B cell (primary cell): ENCODE measurements around the gene POU5F1. TPM values are rescaled to one million over a fixed set of nuclear protein-coding genes. Genes with fewer than 3 reads are reported as not detected.

ENCODE experiments used
- ATAC-seq: fragments of 200-7000 bp; cut with Tn5 transposase; one replicate; pipeline ENCODE4 v1.10.0; 2021; ENCODE audit warnings: low read depth, mild to moderate bottlenecking, moderate number of reproducible peaks, moderate library complexity
- CTCF ChIA-PET: fragments of 350-600 bp; sonication (Branson Sonifier 250); formaldehyde crosslinking; loops from one replicate; lab custom pipeline; 2021; ENCODE audit warnings: antibody characterized with exemption, inconsistent platforms; lab: Charles Lee
- POLR2A ChIA-PET: fragments of 350-600 bp; sonication (Branson Sonifier 250); formaldehyde crosslinking; loops from one replicate; lab custom pipeline; 2021; ENCODE audit warnings: antibody characterized with exemption; lab: Charles Lee
- DNase-seq: peaks from one replicate; pipeline ENCODE4 v3.0.0; 2013
- H2AFZ ChIP-seq: 2 replicates; pipeline ENCODE4 v1.6.1; 2012; ENCODE audit warnings: mild to moderate bottlenecking, low read depth, low read length; ENCODE audit not compliant: insufficient read depth, poor library complexity, severe bottlenecking
- H3K27ac ChIP-seq, 2 donors: 1 replicate in 1 of 2; 2 replicates in 1 of 2; pipeline ENCODE4 v1.5.1; 2012 to 2013; ENCODE audit warnings: low read length in 2 of 2, mild to moderate bottlenecking in 2 of 2, moderate library complexity in 1 of 2
- H3K27me3 ChIP-seq, 4 experiments: fragments of 200-600 bp in 1 of 4; sonication (generic) in 1 of 4; replicated peaks in 1 of 4; 1 replicate in 2 of 4; 2 replicates in 2 of 4; pipeline versions ENCODE4 v1.6.1 to v1.7.0; 2013 to 2016; ENCODE audit warnings: low read length in 3 of 4, mild to moderate bottlenecking in 2 of 4, mixed read lengths in 1 of 4, moderate library complexity in 1 of 4; ENCODE audit not compliant: insufficient read depth in 4 of 4, control insufficient read depth in 3 of 4; ENCODE audit errors: control extremely low read depth in 1 of 4
- H3K36me3 ChIP-seq, 2 experiments: replicated peaks in 1 of 2; 1 replicate in 1 of 2; 2 replicates in 1 of 2; pipeline versions ENCODE4 v1.6.1 to v1.7.1; 2013; ENCODE audit warnings: low read length in 1 of 2; ENCODE audit not compliant: insufficient read depth in 2 of 2, control insufficient read depth in 1 of 2; ENCODE audit errors: control extremely low read depth in 1 of 2, extremely low read depth in 1 of 2
- H3K4me1 ChIP-seq, 2 donors: fragments of 200-600 bp in 1 of 2; sonication (generic) in 1 of 2; 1 replicate in 1 of 2; 2 replicates in 1 of 2; pipeline versions ENCODE4 v1.5.1 to v1.6.1; 2013 to 2017; ENCODE audit warnings: low read length in 2 of 2; ENCODE audit not compliant: control insufficient read depth in 2 of 2, insufficient read depth in 2 of 2
- H3K4me2 ChIP-seq: replicated peaks from 2 replicates; pipeline ENCODE3; 2012; ENCODE audit warnings: mild to moderate bottlenecking, low read depth, low read length; ENCODE audit not compliant: poor library complexity, severe bottlenecking
- H3K4me3 ChIP-seq, 5 experiments: fragments of 200-600 bp in 1 of 5; sonication (generic) in 1 of 5; 1 replicate in 3 of 5; 2 replicates in 2 of 5; pipeline versions ENCODE4 v1.5.1 to v1.7.0; 2011 to 2016; ENCODE audit warnings: low read length in 4 of 5, mild to moderate bottlenecking in 4 of 5, low read depth in 2 of 5, control low read depth in 1 of 5, moderate library complexity in 1 of 5; ENCODE audit not compliant: insufficient read depth in 1 of 5; ENCODE audit errors: control extremely low read depth in 1 of 5, extremely low read depth in 1 of 5
- H3K79me2 ChIP-seq: fragments of 200-600 bp; sonication (generic); one replicate; pipeline ENCODE4 v1.6.0; 2016; ENCODE audit warnings: low read length; ENCODE audit not compliant: control insufficient read depth, insufficient read depth
- H3K9ac ChIP-seq: fragments of 200-600 bp; sonication (generic); 2 replicates; pipeline ENCODE4 v1.6.1; 2017; ENCODE audit warnings: mild to moderate bottlenecking, low read length, moderate library complexity
- H3K9me3 ChIP-seq, 3 donors: one replicate each; pipeline versions ENCODE4 v1.6.1 to v1.7.1; 2013; ENCODE audit warnings: low read length in 2 of 3; ENCODE audit not compliant: control insufficient read depth in 2 of 3, insufficient read depth in 1 of 3; ENCODE audit errors: control extremely low read depth in 1 of 3
- H4K20me1 ChIP-seq: 2 replicates; pipeline ENCODE4 v1.6.0; 2012; ENCODE audit warnings: mild to moderate bottlenecking, low read length; ENCODE audit not compliant: insufficient read depth, control insufficient read depth, poor library complexity, severe bottlenecking
- H3K27ac Mint-ChIP-seq: one replicate; pipeline ENCODE4 v1.8.0; 2021; ENCODE audit warnings: mixed read lengths
- H3K27me3 Mint-ChIP-seq: one replicate; pipeline ENCODE4 v1.8.0; 2021; ENCODE audit warnings: mixed read lengths
- H3K4me1 Mint-ChIP-seq: one replicate; pipeline ENCODE4 v1.8.0; 2021; ENCODE audit warnings: mixed read lengths
- H3K4me3 Mint-ChIP-seq: one replicate; pipeline ENCODE4 v1.8.0; 2021; ENCODE audit warnings: mixed read lengths
- H3K9me3 Mint-ChIP-seq: one replicate; pipeline ENCODE4 v1.8.0; 2022; ENCODE audit warnings: mixed read lengths; ENCODE audit not compliant: insufficient read depth
- EZH2 ChIP-seq: IDR thresholded peaks from 2 replicates; pipeline ENCODE4 v1.6.1; 2012; ENCODE audit warnings: borderline replicate concordance, low read depth, mild to moderate bottlenecking, moderate library complexity, low read length; ENCODE audit not compliant: insufficient read depth, poor library complexity, severe bottlenecking
- WGBS: methylation state at CpG from one replicate; pipeline ENCODE4 v1.1.5; 2013; ENCODE audit warnings: missing lambda C conversion rate; ENCODE audit not compliant: insufficient coverage; 5-methylcytosine and 5-hydroxymethylcytosine counted together
- intact Hi-C: fragments of 100-400 bp; cut with micrococcal nuclease; formaldehyde crosslinking; loops from one replicate; pipeline ENCODE4 v1.10.0; 2022
- polyA plus RNA-seq: library from polyadenylated mRNA; depleted of rRNA; stranded (reverse); fragments of >200 nt; gene quantifications from 2 replicates; pipeline ENCODE4 v1.2.3, GENCODE V29; 2012
- total RNA-seq, 2 donors: library from RNA; stranded (reverse); fragments of 120-200 nt in 1 of 2; gene quantifications; 1 replicate in 1 of 2; 2 replicates in 1 of 2; pipeline versions ENCODE4 v1.2.3 to v1.2.4, GENCODE V29; 2013 to 2022
- TF ChIP-seq, protein P1 (sequence below): fragments of 200-600 bp; IDR thresholded peaks from one replicate; pipeline ENCODE4 v1.8.0; 2022; ENCODE audit warnings: antibody characterized with exemption, mild to moderate bottlenecking

The POU5F1 gene
- total and polyA plus RNA-seq, 2 donors (not counting 1 experiment from before 2014, with no cell fraction given): 0.76 to 0.88 TPM

DNA sequence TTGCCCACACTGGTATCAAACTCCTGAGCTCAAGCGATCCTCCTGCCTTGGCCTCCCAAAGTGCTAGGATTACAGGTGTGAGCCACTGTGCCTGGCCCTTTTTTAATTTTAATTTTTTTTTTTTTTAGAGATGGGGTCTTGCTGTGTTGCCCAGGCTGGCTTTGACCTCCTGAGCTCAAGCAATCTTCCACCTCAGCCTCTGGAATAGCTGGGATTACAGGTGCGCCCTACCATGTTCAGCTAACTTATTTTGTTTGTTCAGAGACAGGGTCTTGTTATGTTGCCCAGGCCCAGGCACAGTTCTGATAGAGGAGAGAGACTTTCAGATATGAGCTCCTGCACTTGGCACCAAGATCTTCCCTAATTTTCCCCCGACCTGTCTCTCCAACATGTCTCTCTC is 39.7 kb downstream of the POU5F1 start:
- no peak overlapping the region for H3K9ac ChIP-seq
- ChIA-PET CTCF (interaction anchor here (0.7 to 10.4 kb wide), 8 partner anchors 9 to 250 kb away, joined by 3 to 133 read pairs (median 5); no protein-coding TSS in a partner anchor), POLR2A (no interaction called here)
- H2AFZ ChIP-seq: no peak overlapping the region
- H4K20me1 ChIP-seq: no peaks in the 10 kb centered on the region
- H3K27me3 ChIP-seq: peaks cover 0 to 7% (median 0%) of the 10 kb centered on the region in 4 experiments
- H3K27ac ChIP-seq: no peak overlapping the region
- no peak for ATAC-seq
- no peak for TF ChIP-seq EZH2
- TF ChIP-seq, protein P1, sequence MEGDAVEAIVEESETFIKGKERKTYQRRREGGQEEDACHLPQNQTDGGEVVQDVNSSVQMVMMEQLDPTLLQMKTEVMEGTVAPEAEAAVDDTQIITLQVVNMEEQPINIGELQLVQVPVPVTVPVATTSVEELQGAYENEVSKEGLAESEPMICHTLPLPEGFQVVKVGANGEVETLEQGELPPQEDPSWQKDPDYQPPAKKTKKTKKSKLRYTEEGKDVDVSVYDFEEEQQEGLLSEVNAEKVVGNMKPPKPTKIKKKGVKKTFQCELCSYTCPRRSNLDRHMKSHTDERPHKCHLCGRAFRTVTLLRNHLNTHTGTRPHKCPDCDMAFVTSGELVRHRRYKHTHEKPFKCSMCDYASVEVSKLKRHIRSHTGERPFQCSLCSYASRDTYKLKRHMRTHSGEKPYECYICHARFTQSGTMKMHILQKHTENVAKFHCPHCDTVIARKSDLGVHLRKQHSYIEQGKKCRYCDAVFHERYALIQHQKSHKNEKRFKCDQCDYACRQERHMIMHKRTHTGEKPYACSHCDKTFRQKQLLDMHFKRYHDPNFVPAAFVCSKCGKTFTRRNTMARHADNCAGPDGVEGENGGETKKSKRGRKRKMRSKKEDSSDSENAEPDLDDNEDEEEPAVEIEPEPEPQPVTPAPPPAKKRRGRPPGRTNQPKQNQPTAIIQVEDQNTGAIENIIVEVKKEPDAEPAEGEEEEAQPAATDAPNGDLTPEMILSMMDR: no peak
- Mint-ChIP-seq H3K4me3 (no peak overlapping the region), H3K27me3 (peaks cover 19% of the 10 kb centered on the region), H3K4me1 (peaks cover 4% of the 10 kb centered on the region), H3K27ac (no peak overlapping the region), H3K9me3 (no peaks in the 10 kb centered on the region)
- no peaks in the 10 kb centered on the region for H3K79me2 ChIP-seq
- no peak for DNase-seq
- H3K4me1 ChIP-seq: peaks cover 0 to 3% of the 10 kb centered on the region in 2 donors
- no peak overlapping the region for H3K4me3 ChIP-seq
- H3K36me3 ChIP-seq: no peaks in the 10 kb centered on the region
- intact Hi-C loops: no loop called here
- H3K4me2 ChIP-seq: no peak overlapping the region
- WGBS: 100% methylated on average over 2 of the region's 3 CpGs
- no peaks in the 10 kb centered on the region for H3K9me3 ChIP-seq

- Histone ChIP-seq H3K9me3 (no peaks in the 10 kb centered on the region), H3K9ac (no peak overlapping the region), H2AFZ (no peak overlapping the region), H4K20me1 (no peaks in the 10 kb centered on the region), H3K79me2 (no peaks in the 10 kb centered on the region), H3K4me2 (no peak overlapping the region), H3K27me3 (peaks cover 0 to 7% (median 0%) of the 10 kb centered on the region in 4 experiments), H3K4me1 (peaks cover 0 to 3% of the 10 kb centered on the region in 2 donors), H3K4me3 (no peak overlapping the region), H3K36me3 (no peaks in the 10 kb centered on the region), H3K27ac (no peak overlapping the region)
- H3K4me3 Mint-ChIP-seq: no peak overlapping the region
- H3K4me1 Mint-ChIP-seq: peaks cover 4% of the 10 kb centered on the region
- intact Hi-C loops: no loop called here
- no peak for DNase-seq
- no peak overlapping the region for H3K27ac Mint-ChIP-seq
- ATAC-seq: no peak
- no peaks in the 10 kb centered on the region for H3K9me3 Mint-ChIP-seq
- CTCF ChIA-PET: interaction anchor here (0.6 to 4.0 kb wide), 12 partner anchors 8 to 307 kb away, joined by 3 to 26 read pairs (median 4); no protein-coding TSS in a partner anchor
- no peak for TF ChIP-seq EZH2
- TF ChIP-seq, protein P1: no peak
- H3K27me3 Mint-ChIP-seq: peaks cover 19% of the 10 kb centered on the region
- WGBS: 100% methylated on average over 2 of the region's 4 CpGs
- POLR2A ChIA-PET: interaction anchor here (1.3 kb wide), 1 partner anchor 8 kb away, joined by 3 read pairs; no protein-coding TSS in a partner anchor
Observed at GRCh38 chr6:31129130-31129529, 41.4 kb downstream of the POU5F1 start.
